Panc1 (cell line): ENCODE measurements around the gene LTO1.

ENCODE experiments used
- POLR2AphosphoS5 ChIP-seq: IDR thresholded peaks from 2 replicates; pipeline ENCODE4 v1.6.1; 2012; ENCODE audit warnings: mild to moderate bottlenecking, low read depth, low read length, moderate library complexity
- SIN3A ChIP-seq: IDR thresholded peaks from 2 replicates; pipeline ENCODE4 v1.6.1; 2012; ENCODE audit warnings: low read depth, mild to moderate bottlenecking, low read length, moderate library complexity, borderline replicate concordance; ENCODE audit not compliant: insufficient read depth
- TCF7L2 ChIP-seq: IDR thresholded peaks from 2 replicates; pipeline ENCODE4 v1.6.1; 2011; ENCODE audit warnings: mild to moderate bottlenecking, low read depth, low read length, inconsistent platforms
- TF ChIP-seq, protein P1 (sequence below): fragments of 450-650 bp; IDR thresholded peaks from 2 replicates; pipeline ENCODE4 v1.5.1; 2017; ENCODE audit warnings: mild to moderate bottlenecking
- TF ChIP-seq, protein P2 (sequence below), 2 experiments: IDR thresholded peaks; 2 replicates each; pipeline ENCODE4 v1.6.1; 2011 to 2012; ENCODE audit warnings: low read depth in 2 of 2, control low read depth in 1 of 2, low read length in 1 of 2, mild to moderate bottlenecking in 1 of 2, moderate library complexity in 1 of 2; ENCODE audit not compliant: insufficient read depth in 1 of 2

DNA sequence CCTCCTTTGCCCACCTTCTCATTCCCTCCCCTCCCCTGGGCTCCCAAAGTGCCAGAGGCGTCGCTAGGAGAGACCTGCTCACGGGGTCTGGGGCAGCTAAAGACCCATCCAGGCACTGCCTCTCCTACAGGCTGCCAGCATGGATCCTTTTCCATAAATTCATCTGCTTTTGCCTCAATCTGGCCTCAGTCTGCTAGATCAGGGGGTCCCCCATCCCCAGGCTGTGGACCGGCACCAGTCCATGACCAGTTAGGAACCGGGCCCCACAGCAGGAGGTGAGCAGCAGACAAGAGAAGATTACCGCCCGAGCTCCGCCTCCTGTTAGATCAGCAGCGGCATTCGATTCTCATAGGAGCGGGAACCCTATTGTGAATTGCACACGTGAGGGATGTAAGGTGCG lies 12.3 kb downstream of the LTO1 start:
- TF ChIP-seq, protein P1, sequence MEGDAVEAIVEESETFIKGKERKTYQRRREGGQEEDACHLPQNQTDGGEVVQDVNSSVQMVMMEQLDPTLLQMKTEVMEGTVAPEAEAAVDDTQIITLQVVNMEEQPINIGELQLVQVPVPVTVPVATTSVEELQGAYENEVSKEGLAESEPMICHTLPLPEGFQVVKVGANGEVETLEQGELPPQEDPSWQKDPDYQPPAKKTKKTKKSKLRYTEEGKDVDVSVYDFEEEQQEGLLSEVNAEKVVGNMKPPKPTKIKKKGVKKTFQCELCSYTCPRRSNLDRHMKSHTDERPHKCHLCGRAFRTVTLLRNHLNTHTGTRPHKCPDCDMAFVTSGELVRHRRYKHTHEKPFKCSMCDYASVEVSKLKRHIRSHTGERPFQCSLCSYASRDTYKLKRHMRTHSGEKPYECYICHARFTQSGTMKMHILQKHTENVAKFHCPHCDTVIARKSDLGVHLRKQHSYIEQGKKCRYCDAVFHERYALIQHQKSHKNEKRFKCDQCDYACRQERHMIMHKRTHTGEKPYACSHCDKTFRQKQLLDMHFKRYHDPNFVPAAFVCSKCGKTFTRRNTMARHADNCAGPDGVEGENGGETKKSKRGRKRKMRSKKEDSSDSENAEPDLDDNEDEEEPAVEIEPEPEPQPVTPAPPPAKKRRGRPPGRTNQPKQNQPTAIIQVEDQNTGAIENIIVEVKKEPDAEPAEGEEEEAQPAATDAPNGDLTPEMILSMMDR, result no peak
- no peak for TF ChIP-seq TCF7L2
- TF ChIP-seq POLR2AphosphoS5, result no peak
- TF ChIP-seq, protein P2, sequence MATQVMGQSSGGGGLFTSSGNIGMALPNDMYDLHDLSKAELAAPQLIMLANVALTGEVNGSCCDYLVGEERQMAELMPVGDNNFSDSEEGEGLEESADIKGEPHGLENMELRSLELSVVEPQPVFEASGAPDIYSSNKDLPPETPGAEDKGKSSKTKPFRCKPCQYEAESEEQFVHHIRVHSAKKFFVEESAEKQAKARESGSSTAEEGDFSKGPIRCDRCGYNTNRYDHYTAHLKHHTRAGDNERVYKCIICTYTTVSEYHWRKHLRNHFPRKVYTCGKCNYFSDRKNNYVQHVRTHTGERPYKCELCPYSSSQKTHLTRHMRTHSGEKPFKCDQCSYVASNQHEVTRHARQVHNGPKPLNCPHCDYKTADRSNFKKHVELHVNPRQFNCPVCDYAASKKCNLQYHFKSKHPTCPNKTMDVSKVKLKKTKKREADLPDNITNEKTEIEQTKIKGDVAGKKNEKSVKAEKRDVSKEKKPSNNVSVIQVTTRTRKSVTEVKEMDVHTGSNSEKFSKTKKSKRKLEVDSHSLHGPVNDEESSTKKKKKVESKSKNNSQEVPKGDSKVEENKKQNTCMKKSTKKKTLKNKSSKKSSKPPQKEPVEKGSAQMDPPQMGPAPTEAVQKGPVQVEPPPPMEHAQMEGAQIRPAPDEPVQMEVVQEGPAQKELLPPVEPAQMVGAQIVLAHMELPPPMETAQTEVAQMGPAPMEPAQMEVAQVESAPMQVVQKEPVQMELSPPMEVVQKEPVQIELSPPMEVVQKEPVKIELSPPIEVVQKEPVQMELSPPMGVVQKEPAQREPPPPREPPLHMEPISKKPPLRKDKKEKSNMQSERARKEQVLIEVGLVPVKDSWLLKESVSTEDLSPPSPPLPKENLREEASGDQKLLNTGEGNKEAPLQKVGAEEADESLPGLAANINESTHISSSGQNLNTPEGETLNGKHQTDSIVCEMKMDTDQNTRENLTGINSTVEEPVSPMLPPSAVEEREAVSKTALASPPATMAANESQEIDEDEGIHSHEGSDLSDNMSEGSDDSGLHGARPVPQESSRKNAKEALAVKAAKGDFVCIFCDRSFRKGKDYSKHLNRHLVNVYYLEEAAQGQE (IDR thresholded peaks at IDR 0.05; ENCODE audit: insufficient read depth in 1 of 2, low read depth in 2 of 2, low read length in 1 of 2), result no peak
- no peak for TF ChIP-seq SIN3A
